GM12878 (cell line): Measurements from ENCODE around the gene MRTFA.

Experiments
- FOXK2 ChIP-seq: fragments of 450-650 bp; IDR thresholded peaks from 2 replicates; pipeline ENCODE4 v1.6.1; 2017; ENCODE audit warnings: mild to moderate bottlenecking, moderate library complexity
- GATAD2B ChIP-seq: fragments of 450-650 bp; conservative IDR thresholded peaks from 2 replicates; pipeline ENCODE4 v1.6.1; 2017; ENCODE audit warnings: low read depth, mild to moderate bottlenecking, moderate library complexity
- MLLT1 ChIP-seq: fragments of 450-650 bp; IDR thresholded peaks from 2 replicates; pipeline ENCODE4 v1.6.1; 2016; ENCODE audit warnings: mild to moderate bottlenecking
- POLR2A ChIP-seq: IDR thresholded peaks from 2 replicates; pipeline ENCODE4 v1.6.1; 2011; ENCODE audit warnings: low read depth, mild to moderate bottlenecking, low read length
- SIN3A ChIP-seq: IDR thresholded peaks from 2 replicates; pipeline ENCODE4 v1.6.1; 2012; ENCODE audit warnings: low read depth, low read length, improper control_type of control experiment
- USF2 ChIP-seq: IDR thresholded peaks from 2 replicates; pipeline ENCODE4 v1.6.1; 2011; ENCODE audit warnings: low read depth, low read length, improper control_type of control experiment, borderline replicate concordance
- TF ChIP-seq, protein P1 (sequence below), 3 experiments: IDR thresholded peaks in 2 of 3; conservative IDR thresholded peaks in 1 of 3; 2 replicates each; pipeline ENCODE4 v1.5.1; 2011; ENCODE audit warnings: low read depth in 3 of 3, low read length in 3 of 3, mild to moderate bottlenecking in 3 of 3, control low read depth in 2 of 3, moderate library complexity in 2 of 3, inconsistent platforms in 1 of 3, mixed read lengths in 1 of 3; ENCODE audit not compliant: control insufficient read depth in 2 of 3, insufficient read depth in 1 of 3; ENCODE audit errors: extremely low read depth in 1 of 3
- TF ChIP-seq, protein P2 (sequence below): IDR thresholded peaks from 2 replicates; pipeline ENCODE4 v1.6.1; 2012; ENCODE audit warnings: mild to moderate bottlenecking, low read depth, low read length

DNA sequence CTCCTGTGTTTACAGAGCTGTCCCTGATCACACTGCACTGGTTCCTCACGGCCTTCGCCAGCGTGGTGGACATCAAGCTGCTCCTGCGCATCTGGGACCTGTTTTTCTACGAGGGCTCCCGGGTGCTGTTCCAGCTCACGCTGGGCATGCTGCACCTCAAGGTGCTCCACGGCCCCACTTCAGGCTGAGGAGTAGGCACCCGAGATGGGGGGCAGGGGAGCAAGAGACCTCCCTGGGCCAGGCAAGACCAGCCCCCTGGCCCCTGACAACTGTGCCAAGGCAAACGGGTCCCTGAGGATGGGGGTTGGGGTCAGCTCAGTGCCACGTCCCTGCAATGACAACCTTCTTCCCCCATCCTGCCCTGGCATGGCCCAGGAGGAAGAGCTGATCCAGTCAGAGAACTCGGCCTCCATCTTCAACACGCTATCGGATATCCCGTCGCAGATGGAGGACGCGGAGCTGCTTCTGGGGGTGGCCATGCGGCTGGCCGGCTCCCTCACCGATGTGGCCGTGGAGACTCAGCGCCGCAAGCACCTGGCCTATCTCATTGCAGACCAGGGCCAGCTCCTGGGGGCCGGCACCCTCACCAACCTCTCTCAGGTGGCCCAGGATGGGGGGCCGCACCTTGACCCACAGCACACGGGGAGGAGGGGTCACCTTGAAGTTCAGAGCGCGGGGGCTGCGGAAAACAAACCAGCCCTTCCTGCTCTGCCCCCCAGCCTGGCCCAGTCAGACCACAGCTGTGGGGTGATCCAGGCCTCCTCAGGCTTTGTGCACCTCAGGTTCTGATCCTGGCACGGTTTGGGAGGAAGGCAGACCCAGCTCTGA is 230.2 kb downstream of the MRTFA start:
- TF ChIP-seq, protein P1, sequence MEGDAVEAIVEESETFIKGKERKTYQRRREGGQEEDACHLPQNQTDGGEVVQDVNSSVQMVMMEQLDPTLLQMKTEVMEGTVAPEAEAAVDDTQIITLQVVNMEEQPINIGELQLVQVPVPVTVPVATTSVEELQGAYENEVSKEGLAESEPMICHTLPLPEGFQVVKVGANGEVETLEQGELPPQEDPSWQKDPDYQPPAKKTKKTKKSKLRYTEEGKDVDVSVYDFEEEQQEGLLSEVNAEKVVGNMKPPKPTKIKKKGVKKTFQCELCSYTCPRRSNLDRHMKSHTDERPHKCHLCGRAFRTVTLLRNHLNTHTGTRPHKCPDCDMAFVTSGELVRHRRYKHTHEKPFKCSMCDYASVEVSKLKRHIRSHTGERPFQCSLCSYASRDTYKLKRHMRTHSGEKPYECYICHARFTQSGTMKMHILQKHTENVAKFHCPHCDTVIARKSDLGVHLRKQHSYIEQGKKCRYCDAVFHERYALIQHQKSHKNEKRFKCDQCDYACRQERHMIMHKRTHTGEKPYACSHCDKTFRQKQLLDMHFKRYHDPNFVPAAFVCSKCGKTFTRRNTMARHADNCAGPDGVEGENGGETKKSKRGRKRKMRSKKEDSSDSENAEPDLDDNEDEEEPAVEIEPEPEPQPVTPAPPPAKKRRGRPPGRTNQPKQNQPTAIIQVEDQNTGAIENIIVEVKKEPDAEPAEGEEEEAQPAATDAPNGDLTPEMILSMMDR (IDR thresholded peaks at IDR 0.05 in 2 of 3, conservative IDR thresholded peaks at IDR 0.05 in 1 of 3; ENCODE audit: control insufficient read depth in 2 of 3, extremely low read depth in 1 of 3, insufficient read depth in 1 of 3, low read depth in 3 of 3, low read length in 3 of 3), result no peak
- TF ChIP-seq, protein P2, sequence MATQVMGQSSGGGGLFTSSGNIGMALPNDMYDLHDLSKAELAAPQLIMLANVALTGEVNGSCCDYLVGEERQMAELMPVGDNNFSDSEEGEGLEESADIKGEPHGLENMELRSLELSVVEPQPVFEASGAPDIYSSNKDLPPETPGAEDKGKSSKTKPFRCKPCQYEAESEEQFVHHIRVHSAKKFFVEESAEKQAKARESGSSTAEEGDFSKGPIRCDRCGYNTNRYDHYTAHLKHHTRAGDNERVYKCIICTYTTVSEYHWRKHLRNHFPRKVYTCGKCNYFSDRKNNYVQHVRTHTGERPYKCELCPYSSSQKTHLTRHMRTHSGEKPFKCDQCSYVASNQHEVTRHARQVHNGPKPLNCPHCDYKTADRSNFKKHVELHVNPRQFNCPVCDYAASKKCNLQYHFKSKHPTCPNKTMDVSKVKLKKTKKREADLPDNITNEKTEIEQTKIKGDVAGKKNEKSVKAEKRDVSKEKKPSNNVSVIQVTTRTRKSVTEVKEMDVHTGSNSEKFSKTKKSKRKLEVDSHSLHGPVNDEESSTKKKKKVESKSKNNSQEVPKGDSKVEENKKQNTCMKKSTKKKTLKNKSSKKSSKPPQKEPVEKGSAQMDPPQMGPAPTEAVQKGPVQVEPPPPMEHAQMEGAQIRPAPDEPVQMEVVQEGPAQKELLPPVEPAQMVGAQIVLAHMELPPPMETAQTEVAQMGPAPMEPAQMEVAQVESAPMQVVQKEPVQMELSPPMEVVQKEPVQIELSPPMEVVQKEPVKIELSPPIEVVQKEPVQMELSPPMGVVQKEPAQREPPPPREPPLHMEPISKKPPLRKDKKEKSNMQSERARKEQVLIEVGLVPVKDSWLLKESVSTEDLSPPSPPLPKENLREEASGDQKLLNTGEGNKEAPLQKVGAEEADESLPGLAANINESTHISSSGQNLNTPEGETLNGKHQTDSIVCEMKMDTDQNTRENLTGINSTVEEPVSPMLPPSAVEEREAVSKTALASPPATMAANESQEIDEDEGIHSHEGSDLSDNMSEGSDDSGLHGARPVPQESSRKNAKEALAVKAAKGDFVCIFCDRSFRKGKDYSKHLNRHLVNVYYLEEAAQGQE, result no peak
- no peak for TF ChIP-seq USF2
- TF ChIP-seq SIN3A, result no peak
- no peak for TF ChIP-seq MLLT1
- TF ChIP-seq GATAD2B, result no peak
- no peak; the same call in 1 of the 2 replicates for TF ChIP-seq POLR2A
- TF ChIP-seq FOXK2, result no peak
